ENCODE measurements around the gene MAP2K7.
"Not testable (repeated sequence)": the region's sequence is repeated elsewhere in the genome, so short reads cannot be mapped to it uniquely, and the experiment has no call there.

Gene MAP2K7

GRCh38 chr19:7932276-7932929 is 28.7 kb downstream of the MAP2K7 start:
- DNase-seq = no peak

- DNase-seq = no peak
Observed at GRCh38 chr19:7932930-7933300, 29.2 kb downstream of the MAP2K7 start.

GRCh38 chr19:7933411-7933810 is 29.7 kb downstream of the MAP2K7 start:
- no peak for DNase-seq

- DNase-seq = no peak
Observed at GRCh38 chr19:7933828-7934725, 30.4 kb downstream of the MAP2K7 start.

- no peak for DNase-seq
Observed at GRCh38 chr19:7934766-7935165, 31.1 kb downstream of the MAP2K7 start.

GRCh38 chr19:7940841-7941240 is 37.2 kb downstream of the MAP2K7 start:
- no peak for DNase-seq

- DNase-seq = no peak
Observed at GRCh38 chr19:7941895-7942596, 38.4 kb downstream of the MAP2K7 start.

GRCh38 chr19:7942981-7943443 is 39.3 kb downstream of the MAP2K7 start:
- peak in 1 of 3 donors; percentile 19 for DNase-seq

- DNase-seq = peak; percentile 99 to 100 (median 99)
Observed at GRCh38 chr19:7943444-7944176, 39.9 kb downstream of the MAP2K7 start, which contains the start of gene TIMM44. TSS of gene TIMM44 (minus strand) at chr19:7943666. CDS start at chr19:7943651, 15 bp downstream.

GRCh38 chr19:7944177-7944761 is 40.6 kb downstream of the MAP2K7 start:
- peak; percentile 93 to 96 (median 95) for DNase-seq

- no peak for DNase-seq
Observed at GRCh38 chr19:7947939-7948338, 44.3 kb downstream of the MAP2K7 start.

GRCh38 chr19:7953060-7953459 is 49.4 kb downstream of the MAP2K7 start:
- DNase-seq = peak; percentile 25 to 44 (median 35)

GRCh38 chr19:7953576-7953975 is 49.9 kb downstream of the MAP2K7 start:
- no peak for DNase-seq

GRCh38 chr19:7955696-7956095 is 52.0 kb downstream of the MAP2K7 start:
- no peak for DNase-seq

GRCh38 chr19:7959211-7959610 is 55.5 kb downstream of the MAP2K7 start:
- no peak for DNase-seq

GRCh38 chr19:7961082-7961481 is 57.4 kb downstream of the MAP2K7 start:
- DNase-seq = not testable (repeated sequence)

GRCh38 chr19:7961920-7962626 is 58.4 kb downstream of the MAP2K7 start:
- no peak for DNase-seq

GRCh38 chr19:7962644-7963268 is 59.1 kb downstream of the MAP2K7 start:
- DNase-seq = no peak

GRCh38 chr19:7963566-7963965 is 59.9 kb downstream of the MAP2K7 start:
- no peak for DNase-seq

Data from suppressor macrophage treated with lipopolysaccharide for 1 hour (primary cell).